NOMO-1 treated with DMSO at 0.1 percent for 48 hours (cell line): ENCODE results near the gene ALDH4A1.

ENCODE experiments used
- DNase-seq: peaks from one replicate; lab custom pipeline; 2025; ENCODE audit not compliant: unreplicated experiment; lab: John Stamatoyannopoulos, UW

The ALDH4A1 gene

GRCh38 chr1:18939398-18940302 is 37.3 kb upstream of the ALDH4A1 start:
- DNase-seq: no peak

DNA sequence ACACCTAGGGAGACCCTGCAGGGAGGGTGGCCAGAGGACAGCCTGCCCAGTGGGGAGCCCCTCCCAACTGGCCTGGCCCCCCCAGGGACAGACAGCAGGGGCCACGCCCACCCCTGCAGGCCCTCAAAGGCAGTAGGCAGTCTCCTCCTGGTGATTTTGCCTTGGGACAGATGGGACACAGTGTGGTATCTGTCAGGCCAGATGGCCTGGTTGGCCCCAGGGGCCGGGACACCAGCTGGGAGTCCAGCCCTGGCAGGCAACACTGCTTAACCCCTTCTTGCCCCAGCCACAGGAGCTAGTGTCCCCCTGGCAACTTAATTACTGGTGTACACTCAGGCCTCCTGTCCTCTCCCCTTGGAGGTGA is 36.3 kb upstream of the ALDH4A1 start:
- DNase-seq: no peak

DNA sequence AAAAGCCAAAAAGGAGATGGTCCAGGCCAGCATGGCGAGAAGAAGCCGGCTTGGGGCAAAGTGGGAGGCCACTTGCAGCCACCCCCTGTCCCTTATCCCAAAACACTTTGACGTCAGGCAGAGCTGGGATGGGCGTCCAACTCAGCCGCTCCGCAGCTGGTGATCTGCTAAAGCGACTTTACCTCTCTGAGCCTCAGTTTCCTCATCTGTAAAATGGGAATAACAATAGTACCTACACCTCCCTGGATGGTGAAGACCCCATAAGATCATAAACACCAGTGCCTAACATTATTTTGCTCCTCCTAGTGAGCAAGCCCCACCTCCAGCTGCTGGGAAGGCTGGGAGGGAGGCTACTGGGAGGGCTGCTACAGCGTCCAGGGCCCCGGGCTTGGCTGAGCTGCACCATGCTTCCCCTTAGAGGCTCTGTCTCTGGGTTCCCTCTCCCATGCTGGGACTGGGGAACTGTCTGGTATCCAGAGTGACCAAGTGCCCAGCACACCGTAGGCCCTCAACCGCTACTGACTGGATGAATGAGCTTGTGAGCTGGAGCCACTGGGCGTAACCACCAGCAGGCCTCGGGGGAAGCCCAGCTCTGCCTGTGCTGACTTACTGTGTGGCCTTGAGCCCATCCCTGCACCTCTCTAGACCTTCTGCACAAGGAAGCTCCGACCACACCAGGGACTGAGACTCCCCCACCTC is 35.8 kb upstream of the ALDH4A1 start:
- no peak for DNase-seq

DNA sequence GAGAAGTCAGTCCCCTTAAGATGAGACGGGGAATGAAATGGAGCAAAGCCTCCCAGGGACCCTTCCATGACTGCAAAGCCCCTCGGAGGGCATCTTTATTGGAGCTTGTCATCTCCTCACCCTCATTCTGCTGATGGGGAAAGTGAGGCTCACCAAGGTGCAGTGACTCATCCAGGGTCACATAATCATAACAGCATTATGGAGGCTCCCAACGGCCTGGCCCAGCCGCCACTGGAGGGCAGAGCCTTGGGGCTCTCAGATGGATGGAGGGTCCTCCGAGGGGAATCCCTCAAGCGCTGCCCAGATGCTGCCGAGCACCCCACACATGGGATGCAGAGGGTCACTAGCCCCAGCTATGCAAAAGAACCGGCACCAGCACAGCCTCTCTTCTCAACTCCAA is 35.2 kb upstream of the ALDH4A1 start:
- no peak for DNase-seq

DNA sequence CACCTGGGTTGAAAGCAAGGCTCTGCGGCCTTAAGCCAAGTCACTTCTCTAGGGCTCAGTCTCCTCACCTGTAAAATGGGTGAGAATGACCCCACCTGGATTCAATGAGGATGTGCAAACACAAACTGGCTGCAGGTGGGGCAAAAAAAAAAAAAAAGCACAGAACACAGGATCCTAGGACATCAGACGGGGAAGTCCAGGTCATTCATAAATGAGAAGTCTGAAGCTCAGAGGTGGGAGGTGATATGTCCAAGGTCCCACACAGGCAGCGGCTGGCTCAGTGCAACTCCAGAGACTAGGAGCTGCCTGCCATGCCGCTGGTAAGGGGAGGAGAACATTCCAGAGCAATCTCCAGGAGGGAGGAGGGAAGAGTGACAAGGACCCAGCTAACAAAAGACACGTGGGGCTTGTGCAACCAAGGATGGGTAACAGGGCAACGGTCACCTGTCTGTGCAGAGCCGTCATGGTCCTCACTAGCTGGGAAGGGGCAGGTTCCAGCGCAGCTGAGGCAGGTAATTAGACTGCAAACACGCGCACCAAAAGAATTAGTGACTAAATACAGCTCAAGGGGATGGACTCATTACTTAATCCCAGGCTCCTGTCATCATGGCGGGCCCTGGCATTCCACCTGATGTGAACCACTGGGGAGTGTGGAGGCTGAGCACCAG is 34.6 kb upstream of the ALDH4A1 start:
- no peak for DNase-seq

DNA sequence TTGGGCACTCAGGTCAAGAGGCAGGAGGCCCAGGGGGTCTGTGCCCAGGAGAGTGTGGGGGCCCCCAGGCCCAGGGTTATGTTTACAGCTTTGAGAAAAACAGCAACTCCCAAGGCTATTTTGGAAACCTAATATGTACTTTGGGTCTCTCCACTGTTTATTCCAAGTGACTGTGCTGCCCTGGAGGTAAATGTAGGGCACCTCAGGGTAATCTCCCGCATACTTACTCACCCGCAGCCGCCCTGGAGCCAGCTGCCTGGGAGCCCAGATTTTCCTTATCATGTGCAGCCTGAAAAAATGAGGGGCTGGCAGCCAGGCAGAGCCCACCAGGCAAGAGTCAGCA is 34.1 kb upstream of the ALDH4A1 start:
- no peak for DNase-seq

GRCh38 chr1:18934205-18935000 is 32.0 kb upstream of the ALDH4A1 start:
- no peak for DNase-seq

- no peak for DNase-seq
These were observed 30.5 kb upstream of the ALDH4A1 start for GRCh38 chr1:18932879-18933278.

GRCh38 chr1:18932387-18932786 is 30.0 kb upstream of the ALDH4A1 start:
- DNase-seq: no peak

DNA sequence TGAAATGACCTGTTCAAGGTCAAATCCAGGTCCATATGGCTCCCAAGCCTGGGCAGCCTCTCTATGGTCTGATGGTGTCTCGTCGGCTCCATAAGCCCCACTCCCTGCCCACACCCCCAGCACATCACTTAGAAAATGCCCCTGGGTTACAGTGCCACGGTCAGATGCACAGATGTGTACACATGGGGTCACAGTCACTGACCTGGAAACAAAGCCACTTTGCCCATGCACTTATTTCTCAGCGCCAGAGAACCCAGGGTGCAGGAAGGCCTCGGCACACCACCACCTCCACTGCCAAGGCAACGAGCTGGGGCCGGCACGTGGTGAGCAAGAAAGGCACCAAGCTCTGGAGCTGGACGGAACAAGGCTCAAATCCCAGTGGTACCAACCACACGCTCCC is 29.4 kb upstream of the ALDH4A1 start:
- no peak for DNase-seq

- DNase-seq: no peak
These were observed 27.3 kb upstream of the ALDH4A1 start for GRCh38 chr1:18929686-18930085.

DNA sequence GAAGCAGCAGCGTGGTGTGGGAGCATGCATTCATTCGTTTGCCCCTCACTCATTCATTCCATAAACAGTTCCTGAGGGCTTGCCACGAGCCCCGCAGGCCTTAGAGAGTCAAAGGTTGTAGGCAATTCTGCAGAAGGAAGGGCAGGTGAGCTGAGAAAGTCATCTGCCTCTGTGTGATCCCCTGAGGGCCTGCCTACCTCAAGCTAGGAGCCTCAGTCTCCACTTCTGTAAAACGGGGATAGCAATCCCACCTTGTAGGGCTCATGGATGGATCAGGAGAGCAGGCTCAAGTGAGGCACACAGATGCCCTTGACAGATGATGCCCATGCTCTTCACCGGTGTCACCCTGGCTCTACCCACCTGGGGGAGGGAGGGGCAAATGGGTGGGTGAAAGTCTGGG is 26.6 kb upstream of the ALDH4A1 start:
- no peak for DNase-seq

GRCh38 chr1:18928406-18928805 is 26.1 kb upstream of the ALDH4A1 start:
- no peak for DNase-seq

GRCh38 chr1:18927654-18928272 is 25.4 kb upstream of the ALDH4A1 start:
- peak; percentile 77 for DNase-seq

GRCh38 chr1:18927082-18927653 is 24.8 kb upstream of the ALDH4A1 start:
- no peak for DNase-seq

DNA sequence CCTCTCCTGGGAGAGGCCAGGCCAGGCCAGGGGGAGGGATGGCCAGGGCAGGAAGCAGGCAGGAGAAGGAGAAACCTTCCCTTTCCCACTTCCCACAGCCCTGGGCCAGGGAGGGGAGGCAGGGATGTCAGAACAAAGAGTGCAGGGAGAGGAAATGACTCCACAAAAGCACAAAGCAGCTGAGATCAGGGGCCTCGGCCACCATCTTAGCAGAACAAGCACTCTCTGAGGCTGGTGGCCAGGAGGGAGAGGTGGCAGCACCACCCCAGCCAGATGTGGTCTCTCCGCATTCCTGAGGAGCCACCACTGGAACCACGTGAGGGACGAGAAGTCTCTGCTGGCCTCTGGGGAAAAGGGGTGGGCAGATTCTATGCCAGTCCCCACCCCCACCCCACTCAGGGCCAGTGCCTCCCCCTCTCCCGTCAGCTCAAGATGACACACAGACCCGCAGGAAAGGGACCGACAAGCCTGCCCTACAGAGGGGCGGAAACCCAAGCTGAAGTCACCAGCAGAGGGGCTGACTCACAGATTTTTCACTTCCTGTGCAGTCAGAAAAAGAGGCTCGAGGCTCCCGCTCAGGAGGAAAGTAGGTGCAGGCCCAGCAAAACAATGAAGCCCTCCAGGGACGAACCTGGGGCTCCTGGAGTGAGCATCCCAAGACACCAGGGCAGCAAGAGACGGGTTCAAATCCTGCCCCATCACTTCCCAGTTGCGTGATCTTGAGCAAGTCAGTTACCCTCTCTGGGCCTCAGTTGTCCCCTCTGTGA is 24.1 kb upstream of the ALDH4A1 start:
- peak; percentile 90 for DNase-seq

DNA sequence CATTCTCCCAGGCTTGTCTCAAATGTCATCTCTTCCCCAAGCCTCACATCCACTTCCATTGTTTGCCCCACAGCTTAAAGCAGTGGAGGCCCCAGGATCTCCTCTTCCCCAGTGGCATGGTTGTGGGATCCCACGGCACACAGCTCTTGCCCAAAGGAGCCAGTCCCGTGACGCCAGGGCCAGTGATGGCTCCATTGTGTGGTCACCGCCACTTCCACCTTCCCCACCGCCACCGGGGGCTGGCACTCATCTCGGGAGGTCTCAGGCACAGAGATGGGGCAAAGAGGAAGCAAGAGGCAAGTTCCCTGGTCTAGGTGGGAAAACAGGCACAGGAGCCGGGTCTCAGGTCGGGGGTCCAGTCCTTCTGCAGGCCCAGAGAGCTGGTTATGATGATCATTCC is 22.9 kb upstream of the ALDH4A1 start:
- DNase-seq: no peak

DNA sequence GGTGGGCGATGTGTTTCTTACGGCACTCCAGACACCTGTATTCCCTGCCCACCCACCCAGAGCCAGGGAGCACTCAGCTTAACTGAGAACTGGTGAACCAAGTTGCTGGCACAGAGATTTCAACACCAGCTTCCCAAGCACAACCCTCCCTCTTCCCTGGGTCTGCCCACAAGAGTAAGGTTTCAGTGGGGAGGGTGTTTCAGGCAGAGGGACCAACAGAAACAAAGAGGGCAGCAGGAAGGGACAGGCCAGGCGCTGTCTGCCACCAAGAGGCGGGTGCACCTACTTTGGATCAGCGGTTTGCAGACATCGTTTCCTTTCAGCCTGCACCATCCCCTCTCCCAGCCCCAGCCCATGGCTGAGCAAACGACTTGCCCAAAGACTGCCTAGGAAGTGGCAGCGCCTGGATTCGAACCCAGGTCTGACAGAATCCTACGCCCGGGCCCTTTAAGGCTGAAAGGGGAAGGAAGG is 21.9 kb upstream of the ALDH4A1 start:
- no peak for DNase-seq

- DNase-seq: no peak
These were observed 21.4 kb upstream of the ALDH4A1 start for GRCh38 chr1:18923756-18924211.
